HCT116 (cell line): ENCODE results near the gene PLEKHG5. TPM values are rescaled to one million over a fixed set of nuclear protein-coding genes. Genes with fewer than 3 reads are reported as not detected.
A peak's percentile ranks its signal among the peaks of the same experiment; 100 is the strongest.

Experiments
- ATAC-seq: fragments of 200-7000 bp; cut with Tn5 transposase; 2 replicates; pipeline ENCODE4 v1.9.1; 2020; ENCODE audit warnings: mild to moderate bottlenecking, moderate library complexity
- BruUV-seq: library from RNA; stranded (reverse); fragments of 400-500 nt; replicated peaks from 2 replicates; lab custom pipeline; 2021; lab: Mats Ljungman, UMichigan
- CTCF ChIA-PET: fragments of 300-600 bp; sonication (Branson Sonifier 250); formaldehyde crosslinking; loops from one replicate; lab custom pipeline; 2021; ENCODE audit warnings: antibody characterized with exemption; lab: Charles Lee
- POLR2A ChIA-PET: fragments of 300-600, 350-600 bp; sonication (Branson Sonifier 250); formaldehyde crosslinking; loops from one replicate; lab custom pipeline; 2021; ENCODE audit warnings: antibody characterized with exemption; lab: Charles Lee
- RAD21 ChIA-PET, 2 experiments: fragments of 300-600 bp; sonication (Branson Sonifier 250); formaldehyde crosslinking; loops; one replicate each; lab custom pipeline; 2023; ENCODE audit warnings: low total read pairs in 2 of 2; ENCODE audit not compliant: uncharacterized antibody in 2 of 2, unreplicated experiment in 2 of 2, low non-redundant PET in 1 of 2; lab: Charles Lee
- DNase-seq: peaks from one replicate; pipeline ENCODE4 v3.0.0-alpha.2; 2010; ENCODE audit warnings: low read depth, low spot score
- H2AFZ ChIP-seq: fragments of 200-600 bp; shearing (Covaris generic), sonication (generic); 2 replicates; pipeline ENCODE4 v1.6.1; 2017; ENCODE audit warnings: low read depth, mixed run types, mixed read lengths, antibody characterized with exemption, low read length; ENCODE audit not compliant: poor library complexity, severe bottlenecking
- H3K27ac ChIP-seq: 2 replicates; pipeline ENCODE4 v1.5.1; 2012; ENCODE audit warnings: low read depth, low read length
- H3K27me3 ChIP-seq: fragments of 200-600 bp; sonication (generic); 2 replicates; pipeline ENCODE4 v1.6.1; 2016; ENCODE audit warnings: mixed run types, low read length, mixed read lengths; ENCODE audit not compliant: insufficient read depth
- H3K36me3 ChIP-seq, 2 experiments: fragments of 200-500 bp in 1 of 2; fragments of 200-600 bp in 1 of 2; sonication (Bioruptor generic) in 1 of 2; sonication (generic) in 1 of 2; 2 replicates each; pipeline versions ENCODE4 v1.5.1 to v1.6.1; 2014 to 2016; ENCODE audit warnings: low read length in 2 of 2, inconsistent platforms in 1 of 2, mixed read lengths in 1 of 2, mixed run types in 1 of 2; ENCODE audit not compliant: insufficient read depth in 2 of 2, control insufficient read depth in 1 of 2
- H3K4me1 ChIP-seq, 2 experiments: fragments of 200-600 bp in 1 of 2; sonication (generic) in 1 of 2; 2 replicates each; pipeline versions ENCODE4 v1.5.1 to v1.6.1; 2012 to 2017; ENCODE audit warnings: low read length in 2 of 2, inconsistent platforms in 1 of 2, mild to moderate bottlenecking in 1 of 2, mixed read lengths in 1 of 2, mixed run types in 1 of 2, moderate library complexity in 1 of 2; ENCODE audit not compliant: insufficient read depth in 2 of 2, control insufficient read depth in 1 of 2
- H3K4me2 ChIP-seq: fragments of 200-600 bp; sonication (generic); 2 replicates; pipeline ENCODE4 v1.6.1; 2017; ENCODE audit warnings: mixed run types, low read length, mixed read lengths
- H3K4me3 ChIP-seq, 2 experiments: fragments of 200-600 bp in 1 of 2; sonication (generic) in 1 of 2; replicated peaks in 1 of 2; 2 replicates each; pipeline ENCODE4 v1.5.1; 2011 to 2016; ENCODE audit warnings: low read length in 2 of 2, control low read depth in 1 of 2, low read depth in 1 of 2, mild to moderate bottlenecking in 1 of 2, mixed read lengths in 1 of 2, mixed run types in 1 of 2
- H3K79me2 ChIP-seq: fragments of 200-600 bp; sonication (generic); 2 replicates; pipeline ENCODE4 v1.6.1; 2017; ENCODE audit warnings: mild to moderate bottlenecking, mixed run types, low read length, moderate library complexity, mixed read lengths; ENCODE audit not compliant: insufficient read depth
- H3K9ac ChIP-seq: fragments of 200-600 bp; sonication (generic); 2 replicates; pipeline ENCODE4 v1.6.1; 2016; ENCODE audit warnings: low read length, mixed read lengths
- H3K9me2 ChIP-seq: fragments of 200-600 bp; sonication (generic), shearing (Covaris generic); 2 replicates; pipeline ENCODE4 v1.6.1; 2017; ENCODE audit warnings: mixed run types, mild to moderate bottlenecking, moderate library complexity; ENCODE audit not compliant: insufficient read depth
- H3K9me3 ChIP-seq, 2 experiments: fragments of 200-500 bp in 1 of 2; fragments of 200-600 bp in 1 of 2; sonication (Bioruptor generic) in 1 of 2; sonication (generic) in 1 of 2; 2 replicates each; pipeline ENCODE4 v1.6.1; 2014 to 2017; ENCODE audit warnings: low read length in 2 of 2, mixed read lengths in 2 of 2, inconsistent platforms in 1 of 2, low read depth in 1 of 2, mild to moderate bottlenecking in 1 of 2, mixed run types in 1 of 2, moderate library complexity in 1 of 2; ENCODE audit not compliant: control insufficient read depth in 1 of 2, insufficient read depth in 1 of 2
- H4K20me1 ChIP-seq: fragments of 200-600 bp; sonication (generic), shearing (Covaris generic); 2 replicates; pipeline ENCODE4 v1.6.1; 2017; ENCODE audit warnings: mixed run types, mild to moderate bottlenecking, moderate library complexity; ENCODE audit not compliant: insufficient read depth
- EZH2phosphoT487 ChIP-seq: fragments of 200-600 bp; IDR thresholded peaks from 2 replicates; pipeline ENCODE4 v1.6.1; 2018; ENCODE audit warnings: antibody characterized with exemption, borderline replicate concordance
- POLR2AphosphoS5 ChIP-seq: IDR thresholded peaks from 2 replicates; pipeline ENCODE4 v1.6.1; 2011; ENCODE audit warnings: mild to moderate bottlenecking, low read depth, low read length, moderate library complexity
- RAD21 ChIP-seq: IDR thresholded peaks from 2 replicates; pipeline ENCODE4 v1.6.1; 2012; ENCODE audit warnings: low read depth, mild to moderate bottlenecking
- SIN3A ChIP-seq: IDR thresholded peaks from 2 replicates; pipeline ENCODE4 v1.6.1; 2012; ENCODE audit warnings: low read depth
- TCF7L2 ChIP-seq: IDR thresholded peaks from 2 replicates; pipeline ENCODE4 v1.7.0; 2011; ENCODE audit warnings: borderline replicate concordance, inconsistent platforms; ENCODE audit not compliant: insufficient read depth, insufficient read length; ENCODE audit errors: extremely low read depth
- YY1 ChIP-seq: IDR thresholded peaks from 2 replicates; pipeline ENCODE4 v1.6.1; 2011; ENCODE audit warnings: low read length, low read depth, moderate library complexity, mild to moderate bottlenecking; ENCODE audit not compliant: insufficient replicate concordance; ENCODE audit errors: extremely low read depth
- ZFX ChIP-seq: fragments of 450-650 bp; IDR thresholded peaks from 2 replicates; pipeline ENCODE4 v1.6.1; 2017
- intact Hi-C: fragments of 100-400 bp; cut with micrococcal nuclease; formaldehyde crosslinking; loops from 2 replicates; pipeline ENCODE4 v1.10.0; 2022
- total RNA-seq: library from RNA; stranded (reverse); gene quantifications from one replicate; pipeline ENCODE4 v1.2.1, GENCODE V29; 2021; ENCODE audit not compliant: unreplicated experiment
- TF ChIP-seq, protein P1 (sequence below), 3 experiments: fragments of 200-600 bp in 1 of 3; sonication (generic) in 1 of 3; IDR thresholded peaks in 2 of 3; conservative IDR thresholded peaks in 1 of 3; 2 replicates each; pipeline ENCODE4 v1.5.1; 2012 to 2017; ENCODE audit warnings: low read depth in 2 of 3, low read length in 2 of 3, antibody characterized with exemption in 1 of 3, borderline replicate concordance in 1 of 3, control low read depth in 1 of 3, mild to moderate bottlenecking in 1 of 3, mixed read lengths in 1 of 3, mixed run types in 1 of 3, moderate library complexity in 1 of 3; ENCODE audit not compliant: insufficient read depth in 1 of 3

The PLEKHG5 gene
- total RNA-seq, 1 experiment from 2014 or later, result 33.0 TPM

DNA sequence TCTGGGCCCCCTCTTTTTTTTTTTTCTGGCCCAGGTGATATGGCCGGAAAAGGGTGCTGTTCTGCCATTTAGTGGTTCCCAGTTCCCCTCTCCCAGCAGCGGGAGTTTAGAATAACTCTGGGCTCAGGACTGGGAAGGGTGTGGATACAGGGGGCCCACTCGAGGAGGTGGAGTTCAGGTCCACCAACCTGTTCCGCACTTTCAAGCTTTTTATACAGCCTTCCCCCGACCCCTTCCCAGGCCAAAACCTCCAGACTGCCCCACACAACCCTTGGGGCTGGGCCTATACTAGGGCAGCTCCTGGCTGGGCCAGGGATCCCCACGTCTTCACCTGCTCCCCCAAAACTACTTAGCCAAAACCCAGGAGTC, 402 bp downstream of the PLEKHG5 start:
- ChIA-PET RAD21 (no interaction called here), CTCF (interaction anchor here (0.6 to 4.3 kb wide), 11 partner anchors 8 to 111 kb away, joined by 3 to 14 read pairs (median 5); partner anchors contain the start of genes HES2 and NOL9), POLR2A (interaction anchor here (0.8 to 1.8 kb wide), 5 partner anchors 19 to 87 kb away, joined by 3 to 7 read pairs (median 4); no protein-coding TSS in a partner anchor)
- H3K27ac ChIP-seq, result peak overlapping the region; percentile 87
- no peaks in the 10 kb centered on the region for H4K20me1 ChIP-seq
- no peaks in the 10 kb centered on the region for H3K9me3 ChIP-seq
- peaks cover 5% of the 10 kb centered on the region; the same call in 1 of the 2 replicates for H3K79me2 ChIP-seq
- H3K9me2 ChIP-seq, result no peaks in the 10 kb centered on the region
- peak overlapping the region; percentile 91 for H3K9ac ChIP-seq
- TF ChIP-seq SIN3A (no peak), ZFX (peak; percentile 56)
- BruUV-seq, result TSS peak; percentile 67
- no peaks in the 10 kb centered on the region for H3K27me3 ChIP-seq
- no peak overlapping the region for H2AFZ ChIP-seq
- H3K4me2 ChIP-seq, result peak overlapping the region; percentile 97
- H3K4me3 ChIP-seq, result peak overlapping the region; percentile 91 to 96
- intact Hi-C loops, result loop anchor here (2.0 kb wide), 2 partner anchors 42 to 156 kb away; no protein-coding TSS in a partner anchor
- DNase-seq (no peak), ATAC-seq (peak; percentile 1; the same call in 1 of the 2 replicates)
- peaks cover 31 to 63% of the 10 kb centered on the region in 2 experiments for H3K4me1 ChIP-seq
- no peaks in the 10 kb centered on the region for H3K36me3 ChIP-seq

DNA sequence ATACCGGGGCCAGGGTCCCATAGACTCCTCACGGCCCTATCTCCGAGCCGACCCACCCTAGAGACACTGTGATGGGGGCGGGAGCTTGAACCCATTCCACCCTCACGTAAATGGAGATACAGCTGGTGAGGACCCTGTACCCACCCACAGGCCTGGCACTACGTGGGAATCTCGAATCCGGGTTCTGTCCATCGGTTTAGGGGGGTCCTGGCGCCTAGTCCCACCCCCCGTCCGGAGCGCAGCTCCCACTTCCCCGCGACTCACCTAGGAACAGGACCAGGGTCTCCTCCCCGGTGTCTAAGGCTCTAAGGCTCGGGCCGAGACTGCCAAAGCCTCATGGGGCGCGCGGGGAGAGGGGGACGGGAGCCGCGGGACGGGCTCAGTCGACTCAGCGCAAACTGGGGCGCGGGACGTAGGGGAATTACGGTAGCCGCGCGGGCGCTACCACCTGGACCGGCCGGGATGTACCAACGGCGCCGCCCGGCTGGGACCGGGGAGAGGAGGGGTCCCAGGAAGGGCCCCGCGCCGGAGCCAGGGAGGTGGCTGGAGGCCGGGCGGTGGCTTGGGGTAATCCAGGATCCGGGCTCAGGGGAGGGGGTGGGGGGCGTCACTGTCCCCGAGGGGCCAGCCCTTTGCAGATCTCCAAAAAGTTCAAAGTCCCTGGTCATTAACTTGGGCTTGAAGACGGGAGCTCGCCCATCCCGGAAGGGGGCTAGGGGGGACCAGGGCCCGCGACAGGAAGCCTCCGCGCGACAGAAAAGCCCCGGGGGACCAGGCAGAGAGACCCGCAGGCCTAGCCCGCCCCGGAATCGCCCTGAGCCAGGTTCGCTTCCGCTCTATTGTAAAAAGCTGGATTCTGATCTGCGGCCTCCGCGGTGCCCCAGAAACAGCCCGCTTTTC, 1.0 kb downstream of the PLEKHG5 start:
- ChIA-PET CTCF (interaction anchor here (0.6 to 4.3 kb wide), 14 partner anchors 8 to 155 kb away, joined by 3 to 14 read pairs (median 5); partner anchors contain the start of genes HES2 and NOL9), RAD21 (no interaction called here), POLR2A (interaction anchor here (0.8 to 1.8 kb wide), 4 partner anchors 19 to 87 kb away, joined by 4 to 7 read pairs (median 5); no protein-coding TSS in a partner anchor)
- peak overlapping the region; percentile 97 for H3K4me2 ChIP-seq
- H3K36me3 ChIP-seq, result no peaks in the 10 kb centered on the region
- peak overlapping the region; percentile 91 to 96 for H3K4me3 ChIP-seq
- H3K9me2 ChIP-seq, result no peaks in the 10 kb centered on the region
- no peak overlapping the region for H2AFZ ChIP-seq
- peaks cover 5% of the 10 kb centered on the region; the same call in 1 of the 2 replicates for H3K79me2 ChIP-seq
- TF ChIP-seq RAD21, result no peak
- TF ChIP-seq POLR2AphosphoS5, result peak; percentile 52
- TF ChIP-seq EZH2phosphoT487, result no peak
- peak; percentile 77 for TF ChIP-seq ZFX
- peak; percentile 32 for TF ChIP-seq TCF7L2
- peak; percentile 70 for TF ChIP-seq YY1
- TF ChIP-seq, protein P1, sequence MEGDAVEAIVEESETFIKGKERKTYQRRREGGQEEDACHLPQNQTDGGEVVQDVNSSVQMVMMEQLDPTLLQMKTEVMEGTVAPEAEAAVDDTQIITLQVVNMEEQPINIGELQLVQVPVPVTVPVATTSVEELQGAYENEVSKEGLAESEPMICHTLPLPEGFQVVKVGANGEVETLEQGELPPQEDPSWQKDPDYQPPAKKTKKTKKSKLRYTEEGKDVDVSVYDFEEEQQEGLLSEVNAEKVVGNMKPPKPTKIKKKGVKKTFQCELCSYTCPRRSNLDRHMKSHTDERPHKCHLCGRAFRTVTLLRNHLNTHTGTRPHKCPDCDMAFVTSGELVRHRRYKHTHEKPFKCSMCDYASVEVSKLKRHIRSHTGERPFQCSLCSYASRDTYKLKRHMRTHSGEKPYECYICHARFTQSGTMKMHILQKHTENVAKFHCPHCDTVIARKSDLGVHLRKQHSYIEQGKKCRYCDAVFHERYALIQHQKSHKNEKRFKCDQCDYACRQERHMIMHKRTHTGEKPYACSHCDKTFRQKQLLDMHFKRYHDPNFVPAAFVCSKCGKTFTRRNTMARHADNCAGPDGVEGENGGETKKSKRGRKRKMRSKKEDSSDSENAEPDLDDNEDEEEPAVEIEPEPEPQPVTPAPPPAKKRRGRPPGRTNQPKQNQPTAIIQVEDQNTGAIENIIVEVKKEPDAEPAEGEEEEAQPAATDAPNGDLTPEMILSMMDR (IDR thresholded peaks at IDR 0.05 in 2 of 3, conservative IDR thresholded peaks at IDR 0.05 in 1 of 3; ENCODE audit: borderline replicate concordance in 1 of 3, insufficient read depth in 1 of 3, low read depth in 2 of 3, low read length in 2 of 3), result peak in 1 of 3 experiments; percentile 5; a peak in 1 of 6 replicates
- peaks cover 26 to 57% of the 10 kb centered on the region in 2 experiments for H3K4me1 ChIP-seq
- no peaks in the 10 kb centered on the region for H3K9me3 ChIP-seq
- peak; percentile 65 for ATAC-seq
- H3K9ac ChIP-seq, result peak overlapping the region; percentile 91
- H3K27me3 ChIP-seq, result no peaks in the 10 kb centered on the region
- DNase-seq, result peak; percentile 59
- BruUV-seq, result TSS peak; percentile 78
- no peaks in the 10 kb centered on the region for H4K20me1 ChIP-seq
- H3K27ac ChIP-seq, result peak overlapping the region; percentile 87
- intact Hi-C loops, result loop anchor here (2.0 kb wide), 2 partner anchors 42 to 156 kb away; no protein-coding TSS in a partner anchor
